H7 (cell line): ENCODE measurements around the gene SMCHD1. TPM values are rescaled to one million over a fixed set of nuclear protein-coding genes. Genes with fewer than 3 reads are reported as not detected.

ENCODE experiments used
- DNase-seq: peaks from one replicate; pipeline ENCODE4 v3.0.0; 2012
- H3K27me3 ChIP-seq: 2 replicates; pipeline ENCODE4 v1.6.0; 2011; ENCODE audit warnings: mild to moderate bottlenecking, low read length; ENCODE audit not compliant: control insufficient read depth, insufficient read depth
- H3K36me3 ChIP-seq: replicated peaks from 2 replicates; pipeline ENCODE4 v1.5.1; 2011; ENCODE audit warnings: low read length; ENCODE audit not compliant: control insufficient read depth, insufficient read depth
- H3K4me3 ChIP-seq: 2 replicates; pipeline ENCODE4 v1.5.1; 2011; ENCODE audit warnings: low read depth, mild to moderate bottlenecking, control low read depth, low read length, moderate library complexity; ENCODE audit not compliant: insufficient read depth
- total RNA-seq: library from RNA; depleted of rRNA; stranded (reverse); fragments of >200 nt; shearing (Covaris generic); gene quantifications from 2 replicates; pipeline ENCODE4 v1.2.3, GENCODE V29; 2014

Gene SMCHD1
- total RNA-seq, 1 experiment from 2014 or later = 24.4 TPM

DNA sequence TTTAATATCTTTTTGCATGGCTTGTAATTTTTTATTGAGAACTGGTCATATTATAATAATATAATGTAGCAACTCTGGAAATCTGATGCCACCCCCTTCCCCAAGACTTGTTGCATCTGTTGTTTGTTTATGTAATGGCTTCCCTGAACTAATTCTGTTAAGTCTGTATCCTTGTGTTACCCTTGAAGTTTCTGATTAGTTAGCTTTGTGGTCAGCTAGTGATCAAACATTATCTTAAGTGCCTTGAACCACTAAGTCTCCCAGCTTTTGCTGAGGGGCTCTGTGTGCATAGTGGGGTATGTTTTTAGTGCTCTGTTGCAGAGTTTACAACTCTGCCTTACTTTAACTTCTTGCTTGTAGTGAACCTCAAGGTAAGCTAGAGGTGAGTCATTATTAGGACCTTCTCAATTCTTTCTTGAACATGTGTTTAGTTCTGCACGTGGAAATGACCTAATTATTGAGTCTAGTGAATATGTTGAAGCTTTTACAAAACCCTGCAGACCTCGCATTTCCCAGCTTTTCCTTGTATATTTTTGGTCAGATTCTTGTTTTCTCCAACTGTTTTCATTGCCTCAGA lies 24.8 kb downstream of the SMCHD1 start:
- H3K4me3 ChIP-seq = no peak overlapping the region
- no peaks in the 10 kb centered on the region for H3K36me3 ChIP-seq
- DNase-seq = no peak
- no peaks in the 10 kb centered on the region for H3K27me3 ChIP-seq

DNA sequence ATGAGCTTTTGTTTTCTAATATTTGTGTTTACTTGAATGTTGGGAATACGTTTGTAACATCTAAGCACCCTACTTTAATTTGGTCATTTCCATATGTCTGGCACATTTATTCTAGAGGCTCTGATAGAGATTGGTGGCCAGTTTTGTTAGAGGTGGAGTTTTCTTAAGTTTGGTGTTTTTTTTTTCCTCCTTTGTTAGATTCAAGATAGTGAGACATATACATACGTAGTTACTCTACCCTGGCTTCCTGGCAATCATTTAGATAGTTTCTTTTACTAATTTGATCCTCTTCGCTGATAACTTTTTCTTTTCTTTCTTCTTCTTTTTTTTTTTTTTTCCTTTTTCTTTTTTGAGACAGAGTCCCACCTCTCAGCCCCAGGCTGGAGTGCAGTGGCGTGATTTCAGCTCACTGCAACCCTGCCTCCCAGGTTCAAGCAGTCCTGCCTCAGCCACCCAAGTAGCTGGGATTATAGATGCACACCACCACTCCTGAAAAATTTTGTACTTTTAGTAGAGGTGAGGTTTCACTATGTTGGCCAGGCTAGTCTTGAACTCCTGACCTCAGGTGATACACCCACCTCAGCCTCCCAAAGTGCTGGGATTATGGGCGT lies 26.6 kb downstream of the SMCHD1 start:
- H3K4me3 ChIP-seq = no peak overlapping the region
- no peak for DNase-seq
- no peaks in the 10 kb centered on the region for H3K36me3 ChIP-seq
- H3K27me3 ChIP-seq = no peaks in the 10 kb centered on the region

DNA sequence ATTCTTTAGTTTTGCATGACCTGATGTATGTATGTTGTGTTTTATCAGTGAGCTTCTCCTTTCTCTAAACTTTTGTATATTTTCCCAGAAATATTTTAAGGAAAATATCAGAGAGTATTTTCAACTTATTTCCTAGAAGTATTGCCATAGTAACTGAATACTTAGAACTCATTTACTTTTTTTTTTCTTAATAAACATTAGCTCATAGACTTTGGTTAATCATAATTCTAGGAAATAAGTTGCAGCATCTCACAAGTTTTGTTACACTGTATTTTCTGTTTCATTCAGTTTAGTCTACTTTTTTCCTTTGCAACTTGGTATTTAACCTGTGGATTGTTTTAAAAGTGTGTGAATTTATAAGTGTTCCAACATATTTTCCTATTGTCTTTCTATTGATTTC lies 27.5 kb downstream of the SMCHD1 start:
- Histone ChIP-seq H3K27me3 (no peaks in the 10 kb centered on the region), H3K36me3 (no peaks in the 10 kb centered on the region), H3K4me3 (no peak overlapping the region)
- DNase-seq = no peak

DNA sequence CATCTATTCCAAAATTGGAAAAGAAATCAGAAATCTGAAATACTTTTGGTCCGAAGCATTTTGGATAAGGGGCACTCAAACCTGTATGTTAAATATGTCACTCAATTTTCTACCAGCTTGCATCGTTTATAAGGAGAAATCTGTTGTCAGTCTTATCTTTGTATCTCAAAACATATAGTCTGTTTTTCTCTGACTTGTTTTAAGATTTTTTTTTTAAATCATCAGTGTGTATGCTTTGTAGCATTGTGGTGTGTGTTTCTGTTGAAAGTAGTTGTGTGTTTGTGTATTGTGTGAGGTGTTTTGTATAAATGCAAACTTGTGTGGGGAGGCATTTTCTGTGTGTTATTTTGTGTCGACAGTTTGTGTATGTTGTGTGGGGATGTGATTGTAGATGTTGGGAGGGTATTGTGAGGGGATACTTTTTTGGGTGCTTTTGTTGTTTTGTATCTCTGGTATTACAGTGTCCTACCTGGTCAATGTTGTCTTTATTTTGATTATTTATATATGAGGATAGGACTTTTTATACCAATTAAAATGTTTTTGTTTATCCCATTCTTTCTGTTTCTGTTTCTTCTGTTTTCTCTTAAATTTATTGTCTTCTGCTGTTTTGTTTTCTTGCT lies 30.9 kb downstream of the SMCHD1 start:
- no peaks in the 10 kb centered on the region for H3K36me3 ChIP-seq

DNA sequence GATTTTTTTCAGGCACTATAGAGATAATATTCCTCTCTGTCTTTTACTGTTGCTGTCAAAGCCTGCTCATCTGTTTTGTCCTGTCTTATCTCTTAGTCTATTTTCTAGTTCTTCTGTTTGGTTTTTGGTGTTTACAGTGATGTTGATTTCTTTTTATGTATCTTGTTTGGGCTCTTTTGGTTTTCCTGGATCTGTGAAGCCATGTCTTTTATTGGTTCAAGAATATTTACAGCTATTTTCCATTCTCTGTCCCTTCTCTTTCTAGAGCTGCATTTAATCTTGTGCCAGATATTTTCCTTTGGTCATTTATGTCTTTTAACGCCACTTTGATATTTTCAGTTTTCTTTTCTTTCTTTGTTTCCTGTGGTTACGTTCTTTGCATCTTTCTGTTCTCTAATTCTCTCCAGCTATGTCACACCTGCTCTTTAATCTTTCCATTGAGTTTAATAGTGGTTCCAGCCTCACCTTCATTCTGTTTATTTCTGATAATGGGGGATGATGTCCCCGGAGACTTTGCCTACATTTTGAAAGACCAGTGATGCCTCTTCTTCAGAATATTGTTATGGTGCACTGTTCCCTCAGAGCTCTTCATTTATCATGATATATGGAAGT lies 32.0 kb downstream of the SMCHD1 start:
- Histone ChIP-seq H3K4me3 (no peak overlapping the region), H3K36me3 (no peaks in the 10 kb centered on the region; the same call in 1 of the 2 replicates), H3K27me3 (no peaks in the 10 kb centered on the region)
- no peak for DNase-seq

More for the DNA sequence above, 30.9 kb downstream of the SMCHD1 start:
- Histone ChIP-seq H3K27me3 (no peaks in the 10 kb centered on the region), H3K4me3 (no peak overlapping the region)
- no peak for DNase-seq

DNA sequence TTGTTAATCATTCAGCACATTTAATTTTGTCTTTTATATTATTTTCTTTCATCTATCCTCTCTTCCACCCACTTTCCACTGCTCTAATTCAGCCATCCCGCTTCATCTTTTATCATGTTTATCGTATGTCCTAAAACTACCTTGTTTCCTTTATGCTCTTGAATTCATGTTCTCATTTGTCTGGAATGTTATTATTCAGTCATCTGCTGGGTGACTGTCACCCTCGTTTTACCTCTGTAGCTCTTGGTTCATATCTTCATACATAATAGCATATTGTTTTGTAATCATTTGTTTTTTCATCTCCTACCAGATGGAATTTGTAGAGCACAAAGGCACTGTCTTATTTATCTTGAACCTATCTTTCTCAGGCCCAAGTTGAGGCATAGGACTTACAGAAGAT lies 37.0 kb downstream of the SMCHD1 start:
- peaks cover 1% of the 10 kb centered on the region for H3K36me3 ChIP-seq
- H3K4me3 ChIP-seq = no peak overlapping the region
- H3K27me3 ChIP-seq = no peaks in the 10 kb centered on the region
- no peak for DNase-seq

DNA sequence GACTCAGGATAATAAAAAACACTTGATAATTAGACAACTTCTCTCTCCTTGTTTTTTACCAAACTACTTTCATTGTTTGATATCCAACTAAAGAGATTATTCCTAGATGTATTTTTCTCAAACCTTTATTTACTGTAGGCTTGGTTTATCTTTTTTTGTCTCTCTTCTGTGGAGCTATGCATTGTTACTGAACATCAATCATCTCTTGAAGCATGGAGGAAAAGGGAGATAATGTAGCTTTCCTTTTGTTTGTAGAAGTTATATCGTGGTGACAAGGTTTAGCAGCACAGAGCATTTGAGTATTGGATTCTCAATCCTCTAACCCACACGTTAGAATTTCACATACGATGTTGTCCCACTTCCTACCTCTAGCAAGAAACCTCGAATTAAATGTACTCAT lies 41.7 kb downstream of the SMCHD1 start:
- no peak overlapping the region for H3K4me3 ChIP-seq
- DNase-seq = no peak
- no peaks in the 10 kb centered on the region for H3K27me3 ChIP-seq
- peaks cover 3% of the 10 kb centered on the region for H3K36me3 ChIP-seq

DNA sequence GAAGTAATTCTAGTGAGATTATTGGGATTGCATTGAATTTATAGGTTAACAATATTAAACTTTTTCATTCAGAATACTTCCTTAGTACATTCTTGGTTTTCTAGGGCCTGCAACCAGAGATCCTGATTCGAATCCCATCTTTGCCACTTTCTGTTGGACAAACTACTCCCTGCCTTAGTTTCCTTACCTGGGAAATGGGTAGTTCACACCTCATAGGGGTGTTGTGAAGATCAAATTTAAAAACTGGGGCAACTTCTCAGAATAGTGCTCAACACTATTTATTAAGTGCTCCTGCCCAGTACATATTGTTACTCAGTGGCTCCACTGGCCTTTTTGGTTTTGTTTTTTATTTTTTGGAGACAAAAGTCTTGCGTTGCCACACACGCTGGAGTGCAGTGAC lies 43.5 kb downstream of the SMCHD1 start:
- Histone ChIP-seq H3K36me3 (peaks cover 2% of the 10 kb centered on the region), H3K27me3 (no peaks in the 10 kb centered on the region), H3K4me3 (no peak overlapping the region)
- no peak for DNase-seq

DNA sequence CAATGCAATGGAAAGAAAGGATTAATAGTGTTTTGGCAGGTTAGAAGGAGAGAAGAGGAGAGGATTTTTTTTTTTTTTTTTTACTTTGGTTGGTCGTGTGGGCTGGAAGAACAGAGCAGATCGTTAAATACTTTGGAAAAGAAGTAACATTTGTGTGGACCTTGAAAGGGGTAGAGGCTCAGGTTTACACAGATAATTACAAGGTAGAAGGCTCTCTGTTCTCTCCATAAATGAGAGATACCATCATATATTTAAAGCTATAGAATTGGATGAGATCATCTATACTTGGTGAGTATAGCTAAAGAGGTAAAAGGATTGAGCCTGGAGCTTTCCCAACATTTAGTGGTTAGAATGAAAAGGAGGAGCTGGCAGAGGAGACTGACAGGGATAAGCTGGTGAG lies 49.0 kb downstream of the SMCHD1 start:
- no peak for DNase-seq
- Histone ChIP-seq H3K27me3 (no peaks in the 10 kb centered on the region), H3K36me3 (peaks cover 2% of the 10 kb centered on the region; the same call in 1 of the 2 replicates), H3K4me3 (no peak overlapping the region)

DNA sequence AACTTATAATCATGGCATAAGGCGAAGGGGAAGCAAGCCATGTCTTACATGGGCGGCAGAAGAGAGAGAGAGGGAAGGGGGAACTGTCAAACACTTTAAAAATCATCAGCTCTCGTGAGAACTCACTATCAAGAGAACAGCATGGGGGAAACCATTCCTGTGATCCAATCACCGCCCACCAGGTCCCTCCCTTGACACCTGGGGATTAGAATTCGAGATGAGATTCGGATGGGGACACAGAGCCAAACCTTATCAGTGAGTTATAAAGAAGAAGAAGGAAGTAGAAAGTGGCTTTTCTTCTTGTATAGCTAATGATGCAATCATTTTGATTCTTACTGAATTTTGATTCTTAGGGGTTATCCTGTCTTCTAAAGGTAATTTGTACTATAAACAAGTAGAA lies 51.4 kb downstream of the SMCHD1 start:
- Histone ChIP-seq H3K27me3 (no peaks in the 10 kb centered on the region), H3K4me3 (no peak overlapping the region), H3K36me3 (peaks cover 2% of the 10 kb centered on the region; the same call in 1 of the 2 replicates)
- DNase-seq = no peak

DNA sequence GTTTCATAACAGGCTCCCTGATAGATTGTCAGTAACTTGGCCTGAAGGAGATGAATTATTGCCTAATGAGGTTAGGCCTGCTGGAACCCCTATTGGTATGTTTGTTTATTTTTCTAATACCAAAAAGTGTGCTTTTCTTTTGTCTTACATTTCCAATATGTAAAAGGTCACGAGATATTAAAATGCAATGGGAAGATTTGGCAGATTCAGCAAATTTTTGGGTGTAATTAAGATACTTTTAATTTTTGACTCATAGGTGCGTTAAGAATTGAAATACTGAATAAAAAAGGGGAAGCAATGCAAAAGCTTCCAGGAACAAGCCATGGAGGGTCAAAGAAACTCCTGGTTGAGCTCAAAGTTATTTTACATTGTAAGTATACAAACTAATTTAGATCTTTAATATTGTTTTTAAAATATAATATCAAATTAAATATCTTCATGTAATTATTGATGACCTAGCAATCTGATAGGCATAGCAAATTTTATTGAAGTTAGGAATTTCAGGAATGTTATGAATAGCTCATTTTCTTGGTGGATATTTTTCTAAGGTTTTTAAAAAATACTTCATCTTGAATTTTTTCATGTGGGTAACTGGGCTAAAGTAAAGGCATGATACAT lies 52.1 kb downstream of the SMCHD1 start:
- peaks cover 2% of the 10 kb centered on the region; the same call in 1 of the 2 replicates for H3K36me3 ChIP-seq
- no peak for DNase-seq
- no peak overlapping the region for H3K4me3 ChIP-seq
- no peaks in the 10 kb centered on the region for H3K27me3 ChIP-seq

DNA sequence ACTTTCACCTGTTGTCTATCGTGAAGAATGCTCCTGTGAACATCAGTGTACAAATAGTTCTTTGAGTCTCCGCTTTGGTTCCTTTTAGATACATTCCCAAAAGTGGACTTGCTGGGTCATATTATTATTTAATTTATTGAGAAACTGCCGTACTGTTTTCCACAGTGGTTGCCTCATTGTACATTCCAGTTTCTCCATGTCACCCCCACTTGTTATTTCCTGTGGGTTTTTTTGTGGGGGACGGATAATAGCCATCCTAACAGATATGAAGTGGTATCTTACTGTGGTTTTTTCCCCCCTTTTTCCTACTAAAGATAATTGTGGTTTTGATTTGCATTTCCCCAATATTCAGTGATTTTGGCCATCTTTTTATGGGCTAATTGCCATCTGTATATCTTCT lies 53.8 kb downstream of the SMCHD1 start:
- H3K36me3 ChIP-seq = peaks cover 2% of the 10 kb centered on the region; the same call in 1 of the 2 replicates
- no peaks in the 10 kb centered on the region for H3K27me3 ChIP-seq
- H3K4me3 ChIP-seq = no peak overlapping the region
- DNase-seq = no peak

DNA sequence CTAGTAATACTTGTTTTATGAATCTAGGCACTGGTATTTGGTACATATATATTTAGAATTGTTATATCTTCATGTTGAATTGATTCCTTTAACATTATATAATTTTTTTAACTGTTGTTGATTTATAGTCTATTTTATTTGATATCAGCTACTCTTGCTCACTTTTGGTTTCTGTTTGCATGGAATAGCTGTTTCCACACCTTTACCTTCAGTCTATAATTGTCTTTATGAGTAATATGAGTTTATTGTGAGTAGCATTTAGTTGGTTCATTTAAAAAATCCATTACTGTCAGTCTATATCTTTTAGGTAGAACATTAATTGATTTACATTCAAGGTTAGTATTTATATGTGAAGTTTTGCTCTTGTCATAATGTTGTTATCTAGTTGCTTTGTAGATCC lies 58.6 kb downstream of the SMCHD1 start:
- Histone ChIP-seq H3K27me3 (no peaks in the 10 kb centered on the region), H3K4me3 (no peak overlapping the region), H3K36me3 (no peaks in the 10 kb centered on the region; the same call in 1 of the 2 replicates)
- DNase-seq = no peak

DNA sequence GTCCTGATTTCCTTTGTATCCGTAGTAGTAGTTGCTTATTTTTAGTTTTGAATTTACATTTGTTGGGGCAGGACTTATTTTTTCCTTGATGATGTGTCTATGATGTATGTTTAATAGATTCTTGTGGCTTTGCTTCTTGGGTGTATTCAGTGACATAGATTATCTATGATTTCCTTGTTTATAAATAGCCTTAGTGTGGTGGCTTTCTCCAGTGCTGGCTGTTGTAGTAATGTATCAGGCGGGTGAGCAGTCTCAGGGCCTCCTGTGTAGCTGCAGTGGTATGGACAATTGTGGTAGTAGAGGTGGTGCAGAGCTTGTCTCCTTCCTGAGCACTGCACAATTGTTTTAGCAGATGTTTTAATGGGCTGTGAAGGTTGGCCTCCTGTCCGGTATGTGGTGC lies 60.5 kb downstream of the SMCHD1 start:
- H3K27me3 ChIP-seq = no peaks in the 10 kb centered on the region
- H3K36me3 ChIP-seq = no peaks in the 10 kb centered on the region; the same call in 1 of the 2 replicates
- no peak for DNase-seq
- no peak overlapping the region for H3K4me3 ChIP-seq
